HG02973 (cell line): ENCODE data around the gene NXN.
"Not testable (repeated sequence)": the region's sequence is repeated elsewhere in the genome, so short reads cannot be mapped to it uniquely, and the experiment has no call there.

ENCODE experiments used
- ATAC-seq: cut with Tn5 transposase; IDR thresholded peaks from one replicate; pipeline ENCODE4 v1.9.1; 2021; ENCODE audit warnings: moderate library complexity; ENCODE audit not compliant: unreplicated experiment

Gene NXN

GRCh38 chr17:896953-897661 is 82.5 kb downstream of the NXN start:
- ATAC-seq: no peak

DNA sequence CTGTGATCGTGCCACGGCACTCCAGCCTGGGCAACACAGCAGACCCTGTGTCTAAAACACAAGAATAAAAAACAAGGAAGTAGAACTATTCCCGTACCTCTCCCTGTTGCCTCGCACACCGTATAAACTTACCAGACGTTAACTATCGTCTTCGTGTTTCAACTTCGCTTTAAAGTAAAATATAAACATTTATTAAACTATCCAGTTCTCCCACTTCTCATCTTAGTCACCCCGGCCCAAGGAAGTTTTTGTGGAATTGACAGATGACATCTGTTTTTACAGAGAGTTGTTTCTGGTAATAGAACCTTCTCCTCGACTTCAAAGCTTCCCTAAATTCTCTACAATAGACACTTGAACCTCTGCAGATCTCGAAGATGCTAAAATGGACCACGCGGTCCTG is 83.1 kb downstream of the NXN start:
- no peak for ATAC-seq

GRCh38 chr17:892958-893357 is 86.6 kb downstream of the NXN start:
- ATAC-seq: no peak

- ATAC-seq: no peak
These were observed 90.6 kb downstream of the NXN start for GRCh38 chr17:888998-889441.

GRCh38 chr17:887551-888209 is 91.9 kb downstream of the NXN start:
- no peak for ATAC-seq

- ATAC-seq: no peak
These were observed 93.5 kb downstream of the NXN start for GRCh38 chr17:885971-886571.

GRCh38 chr17:883586-883962 is 96.0 kb downstream of the NXN start:
- no peak for ATAC-seq

GRCh38 chr17:882827-883585 is 96.6 kb downstream of the NXN start:
- no peak for ATAC-seq

GRCh38 chr17:881778-882177 is 97.8 kb downstream of the NXN start:
- ATAC-seq: no peak

GRCh38 chr17:880443-881269 is 98.9 kb downstream of the NXN start:
- no peak for ATAC-seq

- peak; percentile 53 for ATAC-seq
These were observed 99.8 kb downstream of the NXN start for GRCh38 chr17:879546-880442.

DNA sequence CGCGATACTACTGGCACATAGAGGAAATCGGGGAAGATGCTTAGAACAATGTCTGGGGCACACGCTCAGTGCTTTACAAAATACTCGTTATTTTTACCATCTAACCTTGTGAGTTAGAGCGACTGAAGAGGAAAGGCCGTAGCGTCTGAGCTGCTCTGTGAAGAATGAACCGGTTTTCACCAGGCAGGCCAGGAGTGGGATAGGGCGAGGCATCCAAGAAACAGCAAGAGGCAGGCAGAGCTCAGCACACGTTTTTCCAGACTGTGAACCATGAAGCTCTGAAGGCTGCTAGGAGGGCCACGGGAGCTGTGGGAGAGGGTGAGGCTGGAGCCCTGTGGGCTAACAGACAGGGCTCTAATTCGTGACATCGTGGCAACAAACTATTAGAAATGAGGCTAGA is 101.9 kb downstream of the NXN start:
- no peak for ATAC-seq

DNA sequence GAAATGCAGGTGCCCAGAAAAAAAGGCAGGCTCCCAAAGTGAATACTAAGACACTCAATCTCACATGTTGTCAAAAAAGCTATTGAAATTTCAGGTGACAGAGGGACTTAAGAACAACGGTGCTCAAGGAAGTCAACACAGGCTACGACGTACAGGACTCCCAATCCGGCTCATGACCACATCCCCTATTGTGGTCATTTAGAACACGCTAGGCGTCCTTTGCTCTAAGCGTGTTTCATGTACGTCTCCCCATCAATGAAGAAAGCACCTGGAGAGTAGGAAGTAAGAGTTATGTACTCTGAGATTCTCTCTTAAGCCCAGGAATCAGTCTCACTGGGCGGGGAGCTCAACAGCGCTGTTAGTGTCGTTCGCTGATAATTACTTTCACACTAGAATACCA is 103.3 kb downstream of the NXN start:
- no peak for ATAC-seq

GRCh38 chr17:874590-874989 is 105.0 kb downstream of the NXN start:
- ATAC-seq: not testable (repeated sequence)

DNA sequence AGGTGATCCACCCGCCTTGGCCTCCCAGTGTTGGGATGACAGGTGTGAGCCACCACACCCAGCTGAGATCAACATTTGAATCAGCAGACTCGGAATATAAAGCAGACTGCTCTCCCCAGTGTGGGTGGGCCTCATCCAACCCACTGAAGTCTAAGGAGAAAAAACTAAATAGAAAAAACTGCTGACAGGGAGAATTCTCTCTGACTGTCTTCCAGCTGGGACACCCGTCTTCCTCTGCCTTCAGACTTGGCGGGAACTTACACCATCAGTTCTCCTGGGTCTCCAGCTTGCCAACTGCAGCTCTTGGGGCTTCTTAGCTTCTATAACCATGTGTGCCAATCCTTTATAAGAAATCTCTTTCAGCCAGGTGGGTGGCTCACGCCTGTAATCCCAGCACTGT is 106.7 kb downstream of the NXN start:
- no peak for ATAC-seq

GRCh38 chr17:871751-872519 is 107.6 kb downstream of the NXN start:
- ATAC-seq: no peak

GRCh38 chr17:869567-870525 is 109.7 kb downstream of the NXN start:
- ATAC-seq: no peak

DNA sequence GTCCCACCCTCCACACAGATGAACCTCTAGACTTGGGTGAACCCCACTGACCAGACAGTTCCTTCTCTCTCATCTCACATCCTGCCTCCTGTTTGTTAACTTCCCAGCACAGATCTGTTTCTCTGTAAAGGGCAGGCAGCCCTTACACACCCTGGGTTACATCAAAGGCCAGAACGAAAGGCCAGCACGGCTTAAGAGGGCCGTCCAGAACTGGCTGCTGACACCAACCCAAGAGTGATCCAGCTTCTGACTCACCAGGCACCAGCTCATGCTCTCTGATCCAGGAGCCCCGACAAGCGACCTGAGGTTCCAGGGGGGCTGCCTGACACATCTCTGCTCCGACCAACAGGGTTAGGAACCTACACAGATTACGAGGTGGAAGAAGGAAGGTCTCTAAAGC is 110.5 kb downstream of the NXN start:
- no peak for ATAC-seq
